Omental fat pad (tissue), 4 donors: ENCODE data around the gene LPGAT1. TPM values are rescaled to one million over a fixed set of nuclear protein-coding genes. Genes with fewer than 3 reads are reported as not detected.
"Not testable (repeated sequence)": the region's sequence is repeated elsewhere in the genome, so short reads cannot be mapped to it uniquely, and the experiment has no call there.

Source experiments
- ATAC-seq: fragments of 150-250 bp; one replicate; pipeline ENCODE4 v1.9.1; 2016; ENCODE audit warnings: mild to moderate bottlenecking, moderate library complexity; ENCODE audit not compliant: low FRiP score
- DNase-seq: peaks from one replicate; pipeline ENCODE4 v3.0.0-alpha.2; 2019; ENCODE audit warnings: low spot score
- CTCF ChIP-seq, 3 donors: fragments of 450-650 bp; IDR thresholded peaks; one replicate each; pipeline ENCODE4 v1.5.1; 2016 to 2017; ENCODE audit warnings: antibody characterized with exemption in 3 of 3, mild to moderate bottlenecking in 3 of 3, moderate library complexity in 2 of 3
- total RNA-seq, 4 donors: library from RNA; depleted of rRNA; stranded (reverse); fragments of >200 nt; gene quantifications; one replicate each; pipeline ENCODE4 v1.1.0, GENCODE V29; 2016

LPGAT1 gene
- total RNA-seq: 10 to 100 TPM; 46.8 to 70.9 (median 48.9) TPM

- TF ChIP-seq CTCF (IDR thresholded peaks at IDR 0.05): peak in 1 of 3 donors; percentile 34
- DNase-seq (peak; percentile 41), ATAC-seq (peak; percentile 98)
These were observed at the start of gene LPGAT1 for GRCh38 chr1:211830328-211831142. TSS of gene LPGAT1 (minus strand) at chr1:211830763. CDS start at chr1:211829296, 1,467 bp downstream.

DNA sequence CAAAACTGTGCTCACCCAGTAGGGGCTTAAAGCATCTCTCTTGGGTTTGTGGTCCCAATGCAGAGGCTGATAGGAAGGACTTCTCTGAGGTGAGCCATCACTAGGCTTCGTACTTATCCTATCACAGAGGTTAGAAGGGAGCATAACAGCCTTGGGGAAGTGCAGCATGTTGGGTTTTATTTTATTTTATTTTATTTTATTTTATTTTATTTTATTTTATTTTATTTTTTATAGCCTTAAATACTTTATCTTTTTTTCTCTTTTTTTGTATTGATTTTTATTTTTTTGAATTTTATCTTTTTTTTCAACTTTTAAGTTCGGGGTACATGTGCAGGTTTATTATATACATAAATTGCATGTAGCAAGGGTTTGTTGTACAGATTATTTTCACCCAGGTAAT lies 48.9 kb upstream of the LPGAT1 start:
- DNase-seq: no peak
- ATAC-seq: no peak
- TF ChIP-seq CTCF (IDR thresholded peaks at IDR 0.05): no peak

DNA sequence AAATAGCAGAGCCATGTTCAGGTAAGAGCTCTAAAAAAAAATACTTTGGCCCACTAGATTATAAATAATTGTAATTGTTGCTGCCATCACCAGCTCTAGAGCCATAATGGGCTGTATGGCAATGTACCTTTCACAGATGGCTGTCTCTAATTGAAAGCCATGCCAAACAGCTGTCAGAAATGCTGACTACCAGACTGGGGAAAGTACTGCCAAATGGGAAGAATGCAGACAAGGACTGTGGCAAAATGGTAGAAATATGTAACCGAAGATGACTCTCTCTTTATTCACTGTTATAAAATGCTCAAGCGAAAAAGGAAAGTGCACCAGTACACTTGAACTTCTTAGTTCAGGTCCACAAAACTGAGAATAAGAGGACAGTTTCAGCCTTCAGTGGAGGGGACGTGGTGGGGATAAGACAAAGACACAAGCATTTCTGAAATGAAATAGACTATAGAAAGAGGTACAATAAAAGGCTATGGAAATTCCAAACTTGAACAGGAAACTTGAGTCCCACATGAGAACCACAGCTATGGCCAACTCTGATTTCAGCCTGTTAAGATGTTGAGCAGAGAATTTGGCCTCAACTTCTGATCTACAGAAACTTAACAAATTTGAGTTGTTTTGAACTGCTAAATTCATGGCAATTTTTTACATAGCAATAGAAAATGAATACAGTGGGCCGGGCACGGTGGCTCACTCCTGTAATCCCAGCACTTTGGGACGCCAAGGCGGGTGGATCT lies 46.5 kb upstream of the LPGAT1 start:
- DNase-seq: no peak
- TF ChIP-seq CTCF (IDR thresholded peaks at IDR 0.05): no peak
- no peak for ATAC-seq

DNA sequence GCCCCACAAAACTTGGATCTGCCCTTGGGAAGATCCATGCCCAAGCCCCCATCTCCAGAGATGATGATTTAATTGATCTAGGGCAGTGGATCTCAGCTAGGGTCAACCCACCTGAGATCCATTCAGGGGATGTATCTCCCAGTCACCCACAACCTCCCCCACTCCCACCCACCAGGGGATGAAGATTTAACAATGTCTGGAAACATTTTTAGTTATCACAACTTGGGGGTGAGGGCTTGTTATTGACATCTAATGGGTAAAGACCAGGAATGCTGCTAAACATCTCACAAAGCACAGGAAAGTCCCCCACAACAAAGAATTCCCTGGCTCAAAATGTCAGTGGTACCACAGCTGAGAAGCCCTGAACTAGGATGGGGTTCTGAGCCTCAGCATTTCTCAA lies 45.0 kb upstream of the LPGAT1 start:
- no peak for TF ChIP-seq CTCF (IDR thresholded peaks at IDR 0.05)
- no peak for DNase-seq
- no peak for ATAC-seq

DNA sequence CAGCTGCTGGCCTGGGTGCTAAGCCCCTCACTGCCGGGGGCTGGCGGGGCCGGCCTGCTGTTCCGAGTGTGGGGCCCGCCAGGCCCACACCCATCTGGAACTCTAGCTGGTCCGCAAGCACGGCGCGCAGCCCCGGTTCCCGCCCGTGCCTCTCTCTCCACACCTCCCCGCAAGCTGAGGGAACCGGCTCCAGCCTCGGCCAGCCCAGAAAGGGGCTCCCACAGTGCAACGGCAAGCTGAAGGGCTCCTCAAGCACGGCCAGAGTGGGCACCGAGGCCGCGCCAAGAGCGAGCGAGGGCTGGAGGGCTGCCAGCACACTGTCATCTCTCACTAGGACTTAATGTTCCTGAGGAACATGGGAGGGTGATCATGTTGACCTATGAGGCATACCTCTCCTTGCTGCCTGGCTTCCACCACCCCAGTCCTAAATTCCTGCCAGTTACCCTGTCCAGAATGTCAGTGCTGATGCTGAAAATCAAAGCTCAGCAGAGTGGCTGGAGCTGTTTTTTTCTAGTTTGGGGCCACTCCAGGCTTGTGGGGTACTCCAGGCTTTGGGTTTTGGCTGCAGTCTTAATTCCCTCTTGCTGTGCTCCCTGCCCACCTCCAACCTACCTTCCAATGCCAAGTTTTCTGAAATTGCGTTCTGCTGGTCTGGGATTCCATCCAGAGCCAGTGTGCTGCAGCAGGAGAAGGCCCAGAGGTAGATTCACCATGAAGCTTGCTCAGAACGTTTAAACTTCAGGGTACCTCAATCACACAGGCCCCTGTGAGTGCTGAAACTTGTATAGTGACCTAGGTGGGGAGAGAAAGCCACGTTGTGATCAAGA lies 44.2 kb upstream of the LPGAT1 start:
- no peak for TF ChIP-seq CTCF (IDR thresholded peaks at IDR 0.05)
- DNase-seq: no peak
- ATAC-seq: no peak

- not testable (repeated sequence) for DNase-seq, ATAC-seq
These were observed 43.2 kb upstream of the LPGAT1 start for GRCh38 chr1:211873731-211874130.

DNA sequence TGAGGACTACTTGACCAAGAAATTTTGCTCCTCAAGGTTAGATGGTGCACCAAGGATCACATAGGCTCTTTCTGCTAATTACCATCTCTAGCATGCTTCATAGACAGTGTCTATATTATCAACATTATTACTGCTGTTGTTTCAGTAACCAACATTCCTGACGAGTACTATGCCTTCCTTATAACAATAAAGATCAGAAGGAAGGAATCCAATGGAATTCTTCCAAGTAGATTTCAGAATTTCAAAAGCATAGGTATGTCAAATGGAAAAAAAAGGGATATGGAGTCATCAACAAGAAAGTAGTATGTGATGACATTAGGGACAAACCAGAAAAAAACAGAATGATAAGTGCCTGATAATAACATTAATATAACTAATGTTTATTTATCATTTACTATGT lies 39.6 kb upstream of the LPGAT1 start:
- DNase-seq (no peak), ATAC-seq (no peak)
- no peak for TF ChIP-seq CTCF (IDR thresholded peaks at IDR 0.05)
